NB4 (cell line): ENCODE measurements around the gene NR3C1.

Experiments
- DNase-seq: peaks from one replicate; pipeline ENCODE4 v3.0.0; 2010; ENCODE audit warnings: low read depth
- H3K4me3 ChIP-seq: one replicate; pipeline ENCODE4 v1.5.1; 2011; ENCODE audit warnings: mild to moderate bottlenecking, low read depth, low read length, moderate library complexity
- CTCF ChIP-seq: IDR thresholded peaks from one replicate; pipeline ENCODE4 v1.5.1; 2012; ENCODE audit warnings: low read depth, low read length
- MAX ChIP-seq: IDR thresholded peaks from 2 replicates; pipeline ENCODE4 v1.6.1; 2011; ENCODE audit warnings: low read depth, low read length
- MYC ChIP-seq: IDR thresholded peaks from 2 replicates; pipeline ENCODE4 v1.6.1; 2011; ENCODE audit warnings: low read depth, low read length
- POLR2A ChIP-seq: IDR thresholded peaks from 2 replicates; pipeline ENCODE4 v1.6.1; 2011; ENCODE audit warnings: mild to moderate bottlenecking; ENCODE audit not compliant: insufficient read length; ENCODE audit errors: extremely low read depth

The NR3C1 gene

GRCh38 chr5:143316844-143317631 lies 86.4 kb downstream of the NR3C1 start:
- DNase-seq = no peak
- TF ChIP-seq MYC (no peak), CTCF (no peak), MAX (no peak), POLR2A (no peak)
- H3K4me3 ChIP-seq = no peak overlapping the region

GRCh38 chr5:143316337-143316736 lies 87.1 kb downstream of the NR3C1 start:
- no peak overlapping the region for H3K4me3 ChIP-seq
- no peak for DNase-seq
- TF ChIP-seq POLR2A (no peak), MYC (no peak), CTCF (no peak), MAX (no peak)

GRCh38 chr5:143315929-143316328 lies 87.6 kb downstream of the NR3C1 start:
- DNase-seq = no peak
- H3K4me3 ChIP-seq = no peak overlapping the region
- TF ChIP-seq CTCF = no peak
- TF ChIP-seq MAX = no peak

- H3K4me3 ChIP-seq = no peak overlapping the region
- no peak for DNase-seq
- no peak for TF ChIP-seq CTCF
- no peak for TF ChIP-seq MAX
- TF ChIP-seq POLR2A = no peak
- TF ChIP-seq MYC = no peak
These were observed 88.3 kb downstream of the NR3C1 start for GRCh38 chr5:143315214-143315613.

- TF ChIP-seq POLR2A (no peak), CTCF (no peak), MYC (no peak), MAX (no peak)
- no peak overlapping the region for H3K4me3 ChIP-seq
- peak; percentile 26 for DNase-seq
These were observed 88.8 kb downstream of the NR3C1 start for GRCh38 chr5:143314659-143315058.
